GM19328 (cell line): ENCODE data around the gene SHISAL1.

Source experiments
- ATAC-seq: cut with Tn5 transposase; IDR thresholded peaks from one replicate; pipeline ENCODE4 v1.9.1; 2021; ENCODE audit warnings: mild to moderate bottlenecking, moderate library complexity; ENCODE audit not compliant: unreplicated experiment

The SHISAL1 gene

DNA sequence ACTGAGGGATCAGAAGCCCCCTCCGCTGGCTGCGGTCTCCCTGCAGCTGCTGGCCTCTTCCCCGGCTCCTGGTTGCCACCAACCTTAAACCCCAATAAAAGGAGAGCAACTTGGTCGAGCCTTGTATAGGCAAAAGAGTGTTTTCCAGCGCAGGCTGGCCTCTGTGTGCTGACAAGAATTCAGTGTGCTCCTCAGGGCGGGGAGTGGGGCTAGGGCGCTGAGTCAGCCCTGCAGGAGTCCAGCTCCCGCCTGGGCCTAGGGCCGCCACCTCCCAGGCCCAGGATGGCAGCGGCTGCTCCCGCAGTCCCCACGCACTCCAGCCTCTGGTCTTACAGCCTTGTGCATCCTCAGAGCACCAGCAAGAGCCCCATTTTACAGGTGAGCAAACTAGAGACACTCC is at the start of gene SHISAL1:
Gene SHISAL1 (minus strand): TSS at position 186 of the 400 bp plus-strand sequence. CDS start 12,006 bp downstream, outside the sequence.
- no peak for ATAC-seq

GRCh38 chr22:44361391-44362126 is 48.8 kb upstream of the SHISAL1 start:
- ATAC-seq: no peak

DNA sequence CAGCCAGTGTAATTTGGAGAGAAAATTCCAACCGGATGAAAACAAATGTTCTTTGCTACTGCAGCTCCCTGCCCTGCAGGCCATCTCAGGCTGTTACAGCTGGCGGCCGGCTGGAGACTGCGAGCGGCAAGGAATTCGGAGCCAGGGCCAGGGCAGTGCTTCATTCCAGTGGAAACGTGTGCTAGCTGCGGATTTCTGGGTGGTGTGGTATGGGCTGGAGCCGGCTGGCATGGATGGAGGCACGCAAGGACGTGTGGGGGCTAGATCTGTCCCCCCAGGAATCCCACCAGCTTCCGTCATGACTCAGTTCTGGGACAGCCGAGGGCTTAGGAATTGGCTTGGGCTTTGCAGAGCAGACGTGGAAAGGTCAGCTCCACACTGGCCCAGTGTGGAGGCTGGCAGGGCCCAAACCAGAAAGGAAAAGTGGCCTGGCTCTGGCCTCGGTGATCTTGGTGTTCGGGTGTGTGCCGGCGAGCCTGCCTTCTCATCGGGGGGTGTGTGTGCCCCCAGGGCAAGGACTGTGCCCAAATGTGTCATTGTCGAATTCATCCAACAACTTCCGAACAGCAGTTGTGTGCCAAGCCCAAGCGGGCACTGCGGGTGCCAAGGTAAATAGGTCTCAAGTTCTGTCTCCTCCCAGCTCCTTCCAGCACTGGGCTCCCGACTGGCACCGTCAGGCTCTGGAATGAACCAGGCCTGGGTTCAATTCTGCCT is 48.1 kb upstream of the SHISAL1 start:
- no peak for ATAC-seq

- no peak for ATAC-seq
These were observed 47.5 kb upstream of the SHISAL1 start for GRCh38 chr22:44360306-44360667.

- no peak for ATAC-seq
These were observed 46.9 kb upstream of the SHISAL1 start for GRCh38 chr22:44359496-44360110.

GRCh38 chr22:44358709-44359440 is 46.1 kb upstream of the SHISAL1 start:
- ATAC-seq: no peak

DNA sequence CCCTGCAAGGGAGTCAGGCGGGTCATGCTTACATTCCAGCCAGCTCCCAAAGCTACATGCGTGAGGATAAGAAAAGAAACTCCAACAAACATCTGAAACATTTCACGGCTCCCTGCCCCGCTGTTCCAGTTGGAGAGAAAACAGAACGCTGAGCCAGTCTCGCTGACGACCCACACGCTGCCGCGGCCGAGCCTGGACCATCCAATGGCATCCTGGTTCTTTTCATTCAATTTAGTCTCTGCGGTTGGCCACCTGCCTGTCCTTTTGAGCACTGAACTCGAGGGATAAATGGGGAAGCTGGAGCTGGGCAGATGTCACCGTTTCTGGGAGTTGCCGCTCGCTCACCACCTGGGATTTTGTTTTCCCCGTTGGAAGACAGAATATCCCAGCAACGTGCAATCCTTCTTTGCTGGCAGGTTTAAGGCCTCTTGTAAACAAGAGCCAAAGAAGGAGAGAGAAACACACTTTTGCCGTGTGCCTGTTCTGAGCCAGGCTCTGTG is 45.3 kb upstream of the SHISAL1 start:
- no peak for ATAC-seq

DNA sequence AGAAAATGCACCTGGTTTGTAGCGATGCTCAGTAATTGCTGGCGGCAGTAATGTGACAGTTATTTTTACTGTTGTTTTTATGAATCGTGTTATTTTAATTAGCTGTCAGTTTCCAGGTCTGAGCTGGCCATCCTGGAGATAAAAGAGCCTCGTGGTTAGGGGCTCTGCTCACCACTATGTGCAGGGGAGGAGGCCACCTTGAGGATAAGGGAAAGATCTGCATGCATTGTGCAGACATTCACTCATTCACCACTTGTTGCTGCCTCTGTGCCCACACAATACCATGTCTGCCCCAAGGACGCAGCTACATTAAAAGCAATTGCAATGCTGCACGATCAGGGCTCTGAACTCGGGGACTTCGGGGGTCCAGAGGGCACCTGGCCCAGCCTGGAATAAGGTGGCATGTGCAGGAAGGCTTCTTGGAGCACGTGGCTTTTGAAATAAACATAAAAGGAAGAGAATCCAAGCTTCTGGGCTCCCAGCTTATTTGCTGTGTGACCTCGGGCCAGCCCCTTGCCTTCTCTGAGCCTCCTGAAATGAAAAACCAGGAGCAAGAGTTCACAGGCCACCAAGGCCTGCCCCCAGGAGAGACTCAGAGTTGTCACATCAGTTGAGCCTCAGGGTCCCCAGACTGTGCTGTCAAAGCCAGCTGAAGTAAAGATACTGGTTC is 44.7 kb upstream of the SHISAL1 start:
- ATAC-seq: no peak

DNA sequence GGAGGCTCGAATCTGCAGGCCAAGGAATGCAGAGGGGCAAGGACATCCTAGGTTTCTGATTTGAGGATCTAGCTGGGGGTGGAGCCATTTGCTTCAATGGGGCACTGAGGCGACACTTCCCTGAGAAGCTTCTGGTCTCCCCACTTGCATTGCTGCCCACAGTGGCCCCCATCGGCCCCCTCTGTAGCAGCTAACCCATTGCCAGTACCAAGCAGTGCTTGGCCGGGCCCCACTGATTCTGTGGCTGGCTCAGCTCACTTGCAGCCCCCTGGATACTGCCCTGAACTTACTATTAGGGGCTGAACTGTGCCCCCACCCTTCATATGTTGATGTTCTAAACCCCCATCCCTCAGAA is 42.9 kb upstream of the SHISAL1 start:
- ATAC-seq: no peak

DNA sequence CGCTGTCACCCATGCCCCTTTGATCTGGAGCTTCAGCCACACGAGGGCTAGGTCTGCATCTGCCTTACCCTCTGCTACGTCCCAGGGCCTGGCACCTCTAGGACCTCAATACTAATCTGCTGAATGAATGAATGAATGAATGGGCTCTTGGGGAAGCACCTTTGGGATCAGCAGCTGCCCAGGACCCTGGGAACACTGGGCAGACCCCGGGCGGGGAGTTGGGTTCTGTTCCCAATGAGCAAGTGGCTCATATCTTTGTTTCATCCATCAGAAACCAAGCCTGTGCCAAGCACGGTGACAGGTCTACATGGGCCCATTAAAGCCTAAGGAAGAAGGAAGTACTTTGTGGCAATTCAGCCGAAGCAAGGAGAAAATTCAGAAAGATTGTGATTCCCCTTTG is 41.5 kb upstream of the SHISAL1 start:
- ATAC-seq: no peak

DNA sequence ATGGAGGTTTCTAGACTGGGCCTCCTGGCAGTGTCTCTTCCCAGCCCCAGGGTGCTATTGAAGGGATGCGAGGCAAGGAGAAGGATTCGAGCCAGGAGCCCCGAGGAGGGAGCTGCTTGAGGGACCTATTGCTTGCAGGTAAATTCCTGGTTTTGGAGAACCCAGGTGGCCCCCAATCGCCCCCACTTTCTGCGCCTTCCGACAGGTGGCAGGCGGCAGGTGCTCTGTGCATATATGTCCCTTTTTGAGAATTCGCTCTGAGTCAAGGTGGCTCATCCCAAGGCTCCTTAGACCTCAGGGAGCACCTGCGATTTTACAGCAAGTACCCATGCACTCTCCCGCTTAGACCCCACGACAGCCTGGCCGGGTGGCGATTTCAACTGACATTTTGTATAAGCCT is 40.3 kb upstream of the SHISAL1 start:
- ATAC-seq: no peak

GRCh38 chr22:44352378-44353035 is 39.8 kb upstream of the SHISAL1 start:
- no peak for ATAC-seq

GRCh38 chr22:44351685-44352377 is 39.1 kb upstream of the SHISAL1 start:
- no peak for ATAC-seq

DNA sequence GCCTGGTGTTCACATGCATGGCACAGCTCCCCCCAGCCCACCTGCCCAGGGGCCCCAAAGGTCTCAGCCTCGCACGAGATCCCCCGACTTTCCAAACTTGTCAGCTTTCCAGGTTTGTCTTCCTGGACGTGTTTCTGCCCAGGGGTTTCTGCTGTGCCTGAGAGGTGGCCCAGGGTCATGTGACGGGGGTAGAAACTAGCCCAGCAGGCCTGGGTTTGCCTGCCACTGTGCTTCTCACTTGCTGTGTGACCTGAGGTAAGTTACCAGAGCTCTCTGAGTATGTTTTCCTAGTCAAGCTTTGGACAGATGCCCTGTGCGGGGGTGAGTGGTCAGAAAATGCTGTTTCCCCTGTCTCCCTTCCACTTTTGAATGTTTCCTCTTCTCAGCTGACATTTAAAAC is 38.3 kb upstream of the SHISAL1 start:
- ATAC-seq: no peak

DNA sequence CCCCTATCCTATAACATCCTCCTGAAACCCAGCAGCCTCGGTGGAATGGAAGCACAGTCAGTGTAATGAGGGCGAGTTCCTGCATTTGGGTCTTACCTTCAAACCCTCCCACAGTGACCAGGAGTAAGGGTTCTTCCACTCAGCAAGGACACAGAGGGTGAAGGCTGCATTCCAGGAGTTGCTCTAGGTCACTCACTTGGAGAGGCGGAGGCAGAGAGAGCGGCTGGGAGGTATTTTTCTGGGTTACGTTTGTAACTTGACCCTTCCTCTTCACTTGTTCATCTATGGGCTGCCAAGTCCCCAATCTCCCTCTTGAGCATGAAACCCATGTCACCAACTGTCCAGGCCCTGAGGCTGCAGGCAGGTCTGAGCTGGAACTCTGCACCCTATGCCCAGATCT is 36.8 kb upstream of the SHISAL1 start:
- no peak for ATAC-seq

GRCh38 chr22:44348971-44349560 is 36.3 kb upstream of the SHISAL1 start:
- ATAC-seq: no peak

GRCh38 chr22:44347549-44347948 is 34.8 kb upstream of the SHISAL1 start:
- no peak for ATAC-seq

GRCh38 chr22:44347080-44347479 is 34.3 kb upstream of the SHISAL1 start:
- no peak for ATAC-seq

DNA sequence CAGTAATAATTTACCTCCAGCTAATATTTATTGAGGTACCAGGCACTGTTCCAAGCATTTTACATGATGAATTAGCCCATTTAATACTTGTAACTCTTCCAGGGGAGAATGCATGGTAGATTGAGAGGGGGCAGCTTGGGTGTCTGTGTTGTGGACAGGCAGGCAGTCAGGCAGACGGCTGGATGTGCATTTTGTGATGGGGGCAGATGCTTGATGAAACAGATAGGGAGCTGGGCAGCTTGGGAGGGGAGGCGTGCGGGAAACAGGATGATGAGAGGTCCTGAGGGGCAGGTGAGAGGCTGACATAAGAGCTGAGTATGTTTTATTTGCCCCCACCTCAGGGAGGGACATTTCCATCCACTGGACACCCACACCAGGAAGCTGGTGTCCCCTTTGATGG is 33.1 kb upstream of the SHISAL1 start:
- no peak for ATAC-seq
